Muscle of leg (tissue), 9 donors: ENCODE data around the gene WDR12. TPM values are rescaled to one million over a fixed set of nuclear protein-coding genes. Genes with fewer than 3 reads are reported as not detected.

Experiments
- polyA plus RNA-seq, 8 donors: library from polyadenylated mRNA; unstranded; fragments of 120-200 nt; gene quantifications; one replicate each; pipeline versions ENCODE4 v1.2.1 to v1.2.3, GENCODE V29; 2013; ENCODE audit warnings: inconsistent platforms in 1 of 8, low replicate concordance in 1 of 8; ENCODE audit not compliant: insufficient read length in 8 of 8, insufficient read depth in 1 of 8
- total RNA-seq: library from RNA; stranded (reverse); fragments of 120-200 nt; gene quantifications from one replicate; pipeline ENCODE4 v1.2.4, GENCODE V29; 2013

WDR12 gene
- total and polyA plus RNA-seq, 9 donors, result 34.3 to 76.1 (median 64.5) TPM

Other genes starting within 250 kb of the WDR12 start
- gene ICA1L, start 39.9 kb downstream of the WDR12 start, total RNA-seq, result 12.1 TPM
- 10 to 100 TPM in 3 of 8 donors, 1 to 10 TPM in 5; 7.0 to 12.1 (median 9.4) TPM for gene ICA1L, start 39.9 kb downstream of the WDR12 start, polyA plus RNA-seq
- gene CARF, start 602 bp upstream of the WDR12 start, total RNA-seq, result 11.1 TPM
- gene CARF, start 602 bp upstream of the WDR12 start, polyA plus RNA-seq, result 1 to 10 TPM; 5.3 to 8.7 (median 6.1) TPM
- gene NBEAL1, start 103.2 kb upstream of the WDR12 start, total RNA-seq, result 20.5 TPM
- gene NBEAL1, start 103.2 kb upstream of the WDR12 start, polyA plus RNA-seq, result 1 to 10 TPM; 3.0 to 8.2 (median 5.8) TPM